Stimulated activated CD8-positive, alpha-beta memory T cell treated with anti-CD3 and anti-CD28 coated beads, Interleukin-2, amount 100 ng/mL, for 48 hours (primary cell): Measurements from ENCODE around the gene YPEL1.
A peak's percentile ranks its signal among the peaks of the same experiment; 100 is the strongest.

Experiments
- DNase-seq, 2 donors: peaks; one replicate each; pipeline ENCODE4 v3.0.0-alpha.2; 2020; ENCODE audit warnings: low read depth in 2 of 2

The YPEL1 gene

DNA sequence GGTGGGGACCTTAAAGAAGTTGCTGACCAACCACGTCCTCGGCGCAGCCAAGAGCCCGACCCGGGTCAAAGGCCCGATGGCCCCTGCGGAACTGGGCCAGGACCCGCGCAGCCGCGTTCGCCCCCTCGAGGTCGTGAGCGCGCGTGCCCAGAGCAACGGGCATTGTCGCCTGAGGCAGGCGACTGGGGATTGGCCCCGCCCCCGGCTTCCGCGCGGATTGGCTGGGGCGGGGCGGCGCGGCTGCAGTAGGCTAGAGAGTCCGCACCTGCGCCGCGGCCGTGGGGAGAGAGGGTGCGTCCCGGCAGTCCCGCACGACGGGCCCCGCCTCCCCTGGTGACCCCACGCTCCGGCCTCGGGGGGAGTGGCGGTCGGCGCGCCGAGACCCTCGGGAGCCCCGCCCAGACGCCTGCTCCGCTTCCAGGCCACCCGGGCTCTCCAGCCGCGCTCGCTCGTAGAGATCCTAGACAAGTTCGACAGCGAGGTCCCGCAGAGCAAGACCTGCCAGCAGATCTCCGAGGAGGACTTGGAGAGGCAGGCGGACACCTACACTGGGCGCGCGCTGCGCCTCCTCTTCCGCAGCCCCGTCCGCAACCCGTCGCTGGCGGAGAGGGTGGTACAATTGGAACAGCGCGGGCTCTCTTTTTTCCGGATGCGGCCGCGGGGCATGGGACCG is 78.1 kb downstream of the YPEL1 start:
- peak; percentile 71 to 81 for DNase-seq

DNA sequence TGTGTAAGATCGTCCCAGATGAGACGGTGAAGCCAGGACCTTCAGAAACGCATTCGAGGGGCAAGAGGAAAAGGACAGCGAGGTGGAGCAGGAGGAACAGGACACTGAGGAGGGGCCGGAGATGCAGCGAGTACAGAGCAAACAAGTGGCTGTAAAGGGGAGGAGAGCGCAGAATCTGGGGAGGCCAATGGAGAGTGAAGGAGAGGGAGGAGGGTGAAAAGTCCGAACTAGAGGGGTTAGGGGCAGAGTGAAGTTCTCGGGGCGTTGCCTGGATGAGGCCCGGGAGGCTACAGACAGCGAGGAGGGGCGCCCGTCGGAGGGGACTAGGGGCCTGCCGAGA is 78.6 kb downstream of the YPEL1 start:
- DNase-seq = no peak

DNA sequence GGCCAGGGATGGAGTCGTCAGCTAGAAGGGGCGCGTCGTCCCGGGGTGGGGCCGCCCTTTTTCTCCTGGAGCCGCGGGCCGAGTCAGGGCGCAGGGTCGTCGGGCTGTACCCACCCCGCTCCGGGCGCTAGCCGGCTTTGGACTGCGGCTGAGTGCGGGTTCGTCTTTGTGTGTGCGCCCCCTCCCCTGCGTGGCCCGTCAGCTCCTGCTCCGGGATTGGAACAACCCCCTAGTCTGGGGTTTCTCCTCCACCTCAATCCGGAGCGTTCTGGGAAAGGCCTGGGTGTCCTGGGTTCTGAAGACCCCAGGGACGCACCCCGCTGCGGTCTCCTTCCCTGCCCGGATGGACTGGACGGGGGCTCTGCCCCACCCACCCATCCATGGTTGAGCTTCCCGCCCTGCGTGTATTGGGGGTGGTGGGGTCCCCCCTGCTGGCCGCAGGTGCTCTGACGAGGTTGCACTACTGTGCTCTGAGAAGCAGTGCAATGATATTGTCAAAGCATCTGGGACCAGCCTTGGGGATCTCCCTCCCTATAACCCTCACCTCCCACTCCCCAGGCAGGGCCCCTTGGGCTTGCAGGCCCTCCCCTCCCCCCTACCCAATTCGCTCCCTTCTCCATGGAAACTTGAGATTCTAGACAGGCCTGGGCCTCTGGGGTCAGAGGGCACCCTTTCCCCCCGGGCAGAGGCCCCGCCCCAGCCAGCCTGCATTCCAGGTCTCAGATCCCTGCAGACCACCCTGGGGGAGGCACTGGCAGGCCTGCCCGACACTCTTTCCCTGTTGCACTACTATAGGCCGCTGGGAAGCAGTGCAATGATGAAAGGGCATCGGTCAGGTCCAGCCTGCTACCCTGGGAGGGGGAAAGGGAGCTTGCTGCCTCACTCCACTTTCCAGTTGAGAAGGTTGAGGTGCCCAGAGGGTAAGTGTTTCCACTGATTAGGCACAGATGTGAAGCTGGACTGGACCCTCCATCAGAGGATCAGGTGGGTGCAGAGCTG is 82.7 kb downstream of the YPEL1 start:
- DNase-seq = no peak

DNA sequence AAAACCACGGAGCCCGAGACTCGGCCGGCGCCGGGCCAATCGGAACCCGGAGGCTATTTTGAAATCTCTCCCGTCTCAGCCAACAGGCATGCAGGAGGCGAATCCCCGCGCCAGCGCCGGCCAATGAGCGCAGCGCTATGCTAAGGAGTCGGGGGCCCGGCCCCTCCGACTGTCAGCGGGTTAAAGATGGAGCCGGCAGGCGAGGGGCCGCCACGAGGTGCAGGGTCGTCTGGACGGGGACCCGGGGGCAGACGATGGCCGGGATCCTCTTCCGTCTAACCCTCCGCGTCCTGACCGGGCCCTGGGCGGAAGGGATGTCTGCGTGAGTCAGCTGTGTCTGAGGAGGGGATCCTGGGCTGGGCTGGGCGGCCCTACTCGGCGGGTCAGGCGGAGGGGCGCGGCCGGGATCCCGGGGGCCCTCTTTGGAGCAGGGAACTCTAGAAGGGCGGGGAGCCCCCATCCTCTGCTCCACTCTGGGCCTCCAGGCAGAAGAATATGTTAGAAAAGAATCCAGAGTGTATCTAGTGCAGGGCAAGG is 83.5 kb downstream of the YPEL1 start:
- DNase-seq = peak; percentile 82 to 89

DNA sequence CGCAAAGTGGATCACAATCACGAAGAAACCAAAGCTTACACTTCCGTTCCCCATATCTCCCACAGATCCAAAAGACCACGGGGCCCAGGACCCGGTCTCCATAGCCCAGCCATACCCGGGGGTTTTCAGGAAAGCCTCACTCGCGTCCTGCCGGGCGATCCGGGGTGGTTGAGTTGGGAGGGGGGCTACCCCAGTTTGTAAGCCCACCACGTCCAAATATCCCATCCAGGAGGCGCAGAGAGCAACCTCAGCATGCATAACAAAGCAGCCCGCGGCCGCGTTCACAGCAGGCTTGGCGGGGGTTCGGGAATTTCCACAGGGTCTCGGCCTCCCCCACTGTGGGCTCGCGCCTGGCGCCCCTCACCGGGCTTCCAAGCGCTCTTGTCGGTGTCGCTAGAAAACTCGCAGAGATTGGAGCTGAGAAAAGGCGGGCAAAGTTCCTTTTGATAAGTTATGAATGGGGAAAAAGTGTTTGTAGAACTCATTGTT is 84.0 kb downstream of the YPEL1 start:
- DNase-seq = no peak

DNA sequence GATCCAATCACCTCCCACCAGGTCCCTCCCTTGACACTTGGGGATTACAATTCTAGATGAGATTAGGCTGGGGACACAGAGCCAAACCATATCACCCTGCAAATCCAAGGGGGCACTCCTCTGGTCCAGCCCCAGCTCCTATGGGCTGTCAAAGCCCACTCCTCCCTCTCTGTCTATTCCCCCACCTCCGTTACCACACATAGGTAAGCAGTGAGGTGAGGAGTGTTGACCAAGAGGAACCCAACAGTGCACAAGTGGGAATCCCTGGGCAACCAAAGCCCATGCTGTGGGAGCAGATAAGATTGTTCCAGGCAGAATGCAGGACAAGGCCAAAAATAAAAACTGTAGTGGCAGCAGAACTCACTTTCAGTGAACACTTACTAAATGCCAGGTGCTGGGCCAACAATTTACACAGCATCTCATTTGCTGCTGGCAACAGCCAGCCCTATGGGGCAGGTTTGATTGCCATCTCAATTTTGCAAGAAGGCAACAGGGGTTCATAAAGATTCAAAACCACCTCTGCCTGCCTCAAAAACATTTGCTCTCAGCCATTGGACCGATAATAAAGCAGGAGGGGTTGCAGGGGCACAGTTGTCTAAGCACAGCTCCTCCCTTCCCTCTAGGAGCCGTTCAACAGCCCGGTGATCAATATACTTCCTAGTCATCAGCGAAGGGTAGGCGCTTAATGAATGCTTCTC is 84.6 kb downstream of the YPEL1 start:
- DNase-seq = no peak

DNA sequence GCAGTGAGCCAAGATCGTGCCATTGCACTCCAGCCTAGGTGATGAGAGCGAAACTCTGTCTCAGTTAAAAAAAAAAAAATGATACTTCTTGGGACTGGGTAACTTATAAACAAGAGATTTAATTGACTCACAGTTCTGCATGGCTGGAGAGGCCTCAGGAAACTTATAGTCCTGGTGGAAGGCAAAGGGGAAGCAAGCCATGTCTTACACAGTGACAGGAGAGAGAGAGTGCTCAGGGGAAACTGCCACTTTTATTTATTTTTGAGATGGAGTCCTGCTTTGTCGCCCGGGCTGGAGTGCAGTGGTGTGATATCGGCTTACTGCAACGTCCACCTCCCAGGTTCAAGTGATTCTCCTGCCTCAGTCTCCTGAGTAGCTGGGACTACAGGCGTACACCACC is 85.3 kb downstream of the YPEL1 start:
- DNase-seq = no peak
